ENCODE results near the gene CLCN6. TPM values are rescaled to one million over a fixed set of nuclear protein-coding genes. Genes with fewer than 3 reads are reported as not detected.
A peak's percentile ranks its signal among the peaks of the same experiment; 100 is the strongest.

CLCN6 gene
- total and polyA plus RNA-seq, 4 donors = 3.9 to 37.5 (median 20.7) TPM

- DNase-seq (peak; percentile 79 to 92), ATAC-seq (ENCODE audit: low FRiP score) (peak; percentile 87)
- H3K4me3 ChIP-seq (ENCODE audit: low read length in 2 of 2) = no peak overlapping the region
- H3K27me3 ChIP-seq (ENCODE audit: control insufficient read depth in 1 of 2, insufficient read depth in 2 of 2, low read length in 1 of 2) = no peaks in the 10 kb centered on the region
- H3K9me3 ChIP-seq (ENCODE audit: control insufficient read depth, low read length) = no peaks in the 10 kb centered on the region
- no peak overlapping the region for H3K27ac ChIP-seq (ENCODE audit: low read depth in 1 of 2, low read length in 2 of 2)
- 62 to 64% methylated on average over 40 of the region's 40 CpGs for WGBS, 2 donors
- intact Hi-C loops (cut with DNase I) = loop anchor here (5.0 kb wide), 5 partner anchors 54 to 369 kb away; partner anchors contain the start of gene MFN2 (in 1 of the 2)
- H3K36me3 ChIP-seq (ENCODE audit: control insufficient read depth in 1 of 2, insufficient read depth in 2 of 2, low read length in 1 of 2) = peaks cover 0 to 12% of the 10 kb centered on the region in 2 donors
- no peaks in the 10 kb centered on the region for H3K4me1 ChIP-seq (ENCODE audit: control insufficient read depth in 1 of 2, insufficient read depth in 2 of 2, low read length in 2 of 2)
Measured at GRCh38 chr1:11838349-11839272, 32.6 kb downstream of the CLCN6 start.

- intact Hi-C loops (cut with DNase I) = loop anchor here (5.0 kb wide), 5 partner anchors 52 to 367 kb away; partner anchors contain the start of gene MFN2 (in 1 of the 2)
- no peaks in the 10 kb centered on the region for H3K9me3 ChIP-seq (ENCODE audit: control insufficient read depth, low read length)
- WGBS, 2 donors = 57 to 61% methylated on average over 20 of the region's 20 CpGs
- H3K4me3 ChIP-seq (ENCODE audit: low read length in 2 of 2) = no peak overlapping the region
- peaks cover 0 to 11% of the 10 kb centered on the region in 2 donors for H3K36me3 ChIP-seq (ENCODE audit: control insufficient read depth in 1 of 2, insufficient read depth in 2 of 2, low read length in 1 of 2)
- H3K27ac ChIP-seq (ENCODE audit: low read depth in 1 of 2, low read length in 2 of 2) = no peak overlapping the region
- H3K27me3 ChIP-seq (ENCODE audit: control insufficient read depth in 1 of 2, insufficient read depth in 2 of 2, low read length in 1 of 2) = no peaks in the 10 kb centered on the region
- no peak for ATAC-seq (ENCODE audit: low FRiP score)
- H3K4me1 ChIP-seq (ENCODE audit: control insufficient read depth in 1 of 2, insufficient read depth in 2 of 2, low read length in 2 of 2) = no peaks in the 10 kb centered on the region
- DNase-seq = peak in 1 of 2 donors; percentile 62
Measured at GRCh38 chr1:11839727-11840705, 34.0 kb downstream of the CLCN6 start.

- Histone ChIP-seq H3K4me3 (ENCODE audit: low read length in 2 of 2) (no peak overlapping the region), H3K36me3 (ENCODE audit: control insufficient read depth in 1 of 2, insufficient read depth in 2 of 2, low read length in 1 of 2) (peaks cover 0 to 4% of the 10 kb centered on the region in 2 donors)
- no peak for ATAC-seq (ENCODE audit: low FRiP score)
Measured at GRCh38 chr1:11841245-11842153, 35.5 kb downstream of the CLCN6 start.

GRCh38 chr1:11842154-11843041 lies 36.4 kb downstream of the CLCN6 start:
- Histone ChIP-seq H3K9me3 (ENCODE audit: control insufficient read depth, low read length) (no peaks in the 10 kb centered on the region), H3K27ac (ENCODE audit: low read depth in 1 of 2, low read length in 2 of 2) (no peak overlapping the region), H3K27me3 (ENCODE audit: control insufficient read depth in 1 of 2, insufficient read depth in 2 of 2, low read length in 1 of 2) (no peaks in the 10 kb centered on the region), H3K4me1 (ENCODE audit: control insufficient read depth in 1 of 2, insufficient read depth in 2 of 2, low read length in 2 of 2) (no peaks in the 10 kb centered on the region), H3K36me3 (ENCODE audit: control insufficient read depth in 1 of 2, insufficient read depth in 2 of 2, low read length in 1 of 2) (peaks cover 0 to 4% of the 10 kb centered on the region in 2 donors), H3K4me3 (ENCODE audit: low read length in 2 of 2) (no peak overlapping the region)
- WGBS, 2 donors = 79 to 81% methylated on average over 19 of the region's 19 CpGs
- ATAC-seq (ENCODE audit: low FRiP score) (no peak), DNase-seq (no peak)
- intact Hi-C loops (cut with DNase I) = no loop called here

More at GRCh38 chr1:11841245-11842153, 35.5 kb downstream of the CLCN6 start:
- intact Hi-C loops (cut with DNase I) = loop anchor here in 1 of 2 donors (1.0 kb wide), 1 partner anchor 53 kb away; no protein-coding TSS in a partner anchor
- Histone ChIP-seq H3K4me1 (ENCODE audit: control insufficient read depth in 1 of 2, insufficient read depth in 2 of 2, low read length in 2 of 2) (no peaks in the 10 kb centered on the region), H3K27me3 (ENCODE audit: control insufficient read depth in 1 of 2, insufficient read depth in 2 of 2, low read length in 1 of 2) (no peaks in the 10 kb centered on the region), H3K9me3 (ENCODE audit: control insufficient read depth, low read length) (no peaks in the 10 kb centered on the region), H3K27ac (ENCODE audit: low read depth in 1 of 2, low read length in 2 of 2) (no peak overlapping the region)
- no peak for DNase-seq
- 75 to 81% methylated on average over 17 of the region's 17 CpGs for WGBS, 2 donors

DNA sequence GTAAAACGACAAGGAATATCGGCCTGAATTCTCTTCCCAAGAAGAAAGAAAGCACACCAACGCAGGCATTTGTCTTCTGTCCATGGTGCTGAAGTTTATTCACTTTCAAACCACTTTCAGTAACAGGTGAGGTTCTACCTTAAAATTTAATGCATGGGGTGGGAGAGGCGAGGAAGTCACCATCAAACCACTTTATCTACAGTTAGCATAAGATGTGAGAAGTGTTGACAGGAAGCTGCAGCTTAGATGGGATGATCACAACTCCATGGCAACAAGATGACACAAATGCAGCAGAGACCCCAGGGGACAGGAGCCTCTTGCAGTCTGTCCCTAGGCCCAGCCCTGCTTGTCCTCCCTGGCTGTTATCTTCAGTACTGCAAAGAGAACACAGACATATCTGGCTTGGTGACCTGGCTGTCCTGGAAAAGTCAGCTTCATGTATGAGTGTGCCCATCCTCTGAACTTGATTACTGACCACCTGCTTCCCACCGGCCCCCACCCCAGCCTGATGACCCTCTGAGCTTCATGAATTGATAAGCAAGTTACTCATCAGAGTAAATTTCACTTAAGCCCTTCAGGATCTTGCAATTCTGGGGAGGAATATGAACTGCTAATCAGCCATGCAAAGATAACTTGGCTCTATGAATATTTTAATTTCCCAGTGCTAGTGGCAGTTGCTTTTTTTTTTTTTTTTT lies 39.8 kb downstream of the CLCN6 start:
- Histone ChIP-seq H3K36me3 (ENCODE audit: control insufficient read depth in 1 of 2, insufficient read depth in 2 of 2, low read length in 1 of 2) (peaks cover 0 to 4% of the 10 kb centered on the region in 2 donors), H3K4me1 (ENCODE audit: control insufficient read depth in 1 of 2, insufficient read depth in 2 of 2, low read length in 2 of 2) (no peaks in the 10 kb centered on the region), H3K4me3 (ENCODE audit: low read length in 2 of 2) (no peak overlapping the region), H3K27me3 (ENCODE audit: control insufficient read depth in 1 of 2, insufficient read depth in 2 of 2, low read length in 1 of 2) (no peaks in the 10 kb centered on the region), H3K9me3 (ENCODE audit: control insufficient read depth, low read length) (no peaks in the 10 kb centered on the region), H3K27ac (ENCODE audit: low read depth in 1 of 2, low read length in 2 of 2) (no peak overlapping the region)
- ATAC-seq (ENCODE audit: low FRiP score) (no peak), DNase-seq (no peak)
- WGBS, 2 donors = 40 to 41% methylated on average over 5 of the region's 5 CpGs
- intact Hi-C loops (cut with DNase I) = no loop called here

GRCh38 chr1:11847667-11848372 lies 41.8 kb downstream of the CLCN6 start, which contains the start of gene NPPA:
TSS of gene NPPA (minus strand) at chr1:11847783. CDS start at chr1:11847684, 99 bp downstream.
- Histone ChIP-seq H3K4me3 (ENCODE audit: low read length in 2 of 2) (no peak within 1 kb of the TSS), H3K4me1 (ENCODE audit: control insufficient read depth in 1 of 2, insufficient read depth in 2 of 2, low read length in 2 of 2) (no peaks in the 10 kb centered on the region), H3K36me3 (ENCODE audit: control insufficient read depth in 1 of 2, insufficient read depth in 2 of 2, low read length in 1 of 2) (peaks cover 0 to 2% of the 10 kb centered on the region in 2 donors), H3K27ac (ENCODE audit: low read depth in 1 of 2, low read length in 2 of 2) (no peak within 1 kb of the TSS), H3K27me3 (ENCODE audit: control insufficient read depth in 1 of 2, insufficient read depth in 2 of 2, low read length in 1 of 2) (no peaks in the 10 kb centered on the region), H3K9me3 (ENCODE audit: control insufficient read depth, low read length) (no peaks in the 10 kb centered on the region)
- ATAC-seq (ENCODE audit: low FRiP score) = no peak
- WGBS, 2 donors = 59 to 66% methylated on average over 17 to 18 of the region's 18 CpGs
- DNase-seq = no peak
- intact Hi-C loops (cut with DNase I) = no loop called here

Measured in aorta (tissue), 5 donors.